ENCODE measurements around the gene NACC1. TPM values are rescaled to one million over a fixed set of nuclear protein-coding genes. Genes with fewer than 3 reads are reported as not detected.

Gene NACC1
- 10 to 100 TPM in 11 of 12 donors, not detected in 1; 11.7 to 37.6 (median 16.0) TPM for polyA plus RNA-seq (ENCODE audit: insufficient read length in 12 of 12)
- long read RNA-seq, donor 1, full-length matches to known transcripts = 1 of 1 reads
- long read RNA-seq, donor 1, partial matches to known transcripts = 0 of 1 reads
- long read RNA-seq, donor 1, other reads (novel, unspliced or antisense) = 0 of 1 reads
- long read RNA-seq, donor 2, full-length matches to known transcripts = 2 of 2 reads
- long read RNA-seq, donor 2, partial matches to known transcripts = 0 of 2 reads
- long read RNA-seq, donor 2, other reads (novel, unspliced or antisense) = 0 of 2 reads
- long read RNA-seq, donor 3, full-length matches to known transcripts = 3 of 3 reads
- long read RNA-seq, donor 3, partial matches to known transcripts = 0 of 3 reads
- long read RNA-seq, donor 3, other reads (novel, unspliced or antisense) = 0 of 3 reads
- long read RNA-seq, donor 4, full-length matches to known transcripts = 2 of 2 reads
- long read RNA-seq, donor 4, partial matches to known transcripts = 0 of 2 reads
- long read RNA-seq, donor 4, other reads (novel, unspliced or antisense) = 0 of 2 reads
- long read RNA-seq, donor 5, full-length matches to known transcripts = 3 of 3 reads
- long read RNA-seq, donor 5, partial matches to known transcripts = 0 of 3 reads
- long read RNA-seq, donor 5, other reads (novel, unspliced or antisense) = 0 of 3 reads
- long read RNA-seq, donor 6, full-length matches to known transcripts = 4 of 4 reads
- long read RNA-seq, donor 6, partial matches to known transcripts = 0 of 4 reads
- long read RNA-seq, donor 6, other reads (novel, unspliced or antisense) = 0 of 4 reads
- long read RNA-seq, donor 7 = 0 reads
- long read RNA-seq, donor 8, full-length matches to known transcripts = 7 of 7 reads
- long read RNA-seq, donor 8, partial matches to known transcripts = 0 of 7 reads
- long read RNA-seq, donor 8, other reads (novel, unspliced or antisense) = 0 of 7 reads
- long read RNA-seq, donor 9 = 0 reads
- long read RNA-seq, donor 10, full-length matches to known transcripts = 4 of 4 reads
- long read RNA-seq, donor 10, partial matches to known transcripts = 0 of 4 reads
- long read RNA-seq, donor 10, other reads (novel, unspliced or antisense) = 0 of 4 reads
- long read RNA-seq, donor 11, full-length matches to known transcripts = 2 of 2 reads
- long read RNA-seq, donor 11, partial matches to known transcripts = 0 of 2 reads
- long read RNA-seq, donor 11, other reads (novel, unspliced or antisense) = 0 of 2 reads

- DNase-seq = peak; percentile 86
These were observed at the start of gene NACC1 for GRCh38 chr19:13117772-13118423. TSS of gene NACC1 (plus strand) at chr19:13118264. CDS start at chr19:13135208, 16,944 bp downstream.

- no peak for DNase-seq
These were observed 48.4 kb upstream of the NACC1 start for GRCh38 chr19:13069415-13070359.

GRCh38 chr19:13070425-13071140 lies 47.5 kb upstream of the NACC1 start:
- DNase-seq = no peak

GRCh38 chr19:13071444-13072187 lies 46.4 kb upstream of the NACC1 start:
- no peak for DNase-seq

- no peak for DNase-seq
These were observed 45.7 kb upstream of the NACC1 start for GRCh38 chr19:13072188-13072908.

GRCh38 chr19:13073263-13073662 lies 44.8 kb upstream of the NACC1 start:
- DNase-seq = no peak

- DNase-seq = no peak
These were observed 43.7 kb upstream of the NACC1 start for GRCh38 chr19:13074378-13074777.

GRCh38 chr19:13076320-13076719 lies 41.7 kb upstream of the NACC1 start:
- no peak for DNase-seq

- DNase-seq = no peak
These were observed 41.3 kb upstream of the NACC1 start for GRCh38 chr19:13076787-13077186.

GRCh38 chr19:13077240-13077639 lies 40.8 kb upstream of the NACC1 start:
- DNase-seq = no peak

GRCh38 chr19:13078381-13078780 lies 39.7 kb upstream of the NACC1 start:
- DNase-seq = no peak

GRCh38 chr19:13078897-13079541 lies 39.0 kb upstream of the NACC1 start:
- DNase-seq = no peak

GRCh38 chr19:13079542-13079986 lies 38.5 kb upstream of the NACC1 start:
- peak; percentile 77 for DNase-seq

GRCh38 chr19:13082192-13083007 lies 35.7 kb upstream of the NACC1 start:
- no peak for DNase-seq

- DNase-seq = no peak
These were observed 35.1 kb upstream of the NACC1 start for GRCh38 chr19:13083008-13083404.

- no peak for DNase-seq
These were observed 34.4 kb upstream of the NACC1 start for GRCh38 chr19:13083627-13084026.

- DNase-seq = no peak
These were observed 32.4 kb upstream of the NACC1 start for GRCh38 chr19:13085666-13086065.
